Measurements from ENCODE around the gene TRPM8.

GRCh38 chr2:233936089-233936488 lies 18.9 kb downstream of the TRPM8 start:
- TF ChIP-seq CTCF (IDR thresholded peaks at IDR 0.05), result no peak
- TF ChIP-seq POLR2A (IDR thresholded peaks at IDR 0.05), result no peak

All from uterus (tissue), 2 donors.